ENCODE measurements around the gene PDGFA.

GRCh38 chr7:506921-507622 is 12.6 kb downstream of the PDGFA start:
- TF ChIP-seq CTCF (IDR thresholded peaks at IDR 0.05), result no peak
- TF ChIP-seq POLR2A (IDR thresholded peaks at IDR 0.05), result no peak
